ENCODE data around the gene RGS17.

DNA sequence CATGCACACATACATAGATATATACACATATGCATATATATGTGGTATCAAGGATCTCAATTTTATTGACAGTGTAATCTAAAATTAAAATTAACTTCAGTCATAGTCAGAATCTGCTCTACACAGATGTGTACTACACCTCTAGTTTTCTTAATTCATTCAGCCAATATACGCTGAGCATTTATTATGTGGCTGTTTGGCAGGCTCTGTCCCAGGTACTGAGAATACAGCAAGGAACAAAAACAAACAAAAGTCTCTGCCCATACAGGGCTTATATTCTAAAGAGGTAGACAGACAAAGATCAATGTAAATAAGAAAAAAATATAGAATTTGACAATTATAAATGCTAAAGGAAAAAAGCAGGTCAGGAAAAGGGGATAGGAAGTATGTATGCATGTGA lies 7.8 kb upstream of the RGS17 start:
- TF ChIP-seq BACH2 (CRISPR knock-in tag; IDR thresholded peaks at IDR 0.05; ENCODE audit: borderline replicate concordance): no peak
- TF ChIP-seq, protein P1, sequence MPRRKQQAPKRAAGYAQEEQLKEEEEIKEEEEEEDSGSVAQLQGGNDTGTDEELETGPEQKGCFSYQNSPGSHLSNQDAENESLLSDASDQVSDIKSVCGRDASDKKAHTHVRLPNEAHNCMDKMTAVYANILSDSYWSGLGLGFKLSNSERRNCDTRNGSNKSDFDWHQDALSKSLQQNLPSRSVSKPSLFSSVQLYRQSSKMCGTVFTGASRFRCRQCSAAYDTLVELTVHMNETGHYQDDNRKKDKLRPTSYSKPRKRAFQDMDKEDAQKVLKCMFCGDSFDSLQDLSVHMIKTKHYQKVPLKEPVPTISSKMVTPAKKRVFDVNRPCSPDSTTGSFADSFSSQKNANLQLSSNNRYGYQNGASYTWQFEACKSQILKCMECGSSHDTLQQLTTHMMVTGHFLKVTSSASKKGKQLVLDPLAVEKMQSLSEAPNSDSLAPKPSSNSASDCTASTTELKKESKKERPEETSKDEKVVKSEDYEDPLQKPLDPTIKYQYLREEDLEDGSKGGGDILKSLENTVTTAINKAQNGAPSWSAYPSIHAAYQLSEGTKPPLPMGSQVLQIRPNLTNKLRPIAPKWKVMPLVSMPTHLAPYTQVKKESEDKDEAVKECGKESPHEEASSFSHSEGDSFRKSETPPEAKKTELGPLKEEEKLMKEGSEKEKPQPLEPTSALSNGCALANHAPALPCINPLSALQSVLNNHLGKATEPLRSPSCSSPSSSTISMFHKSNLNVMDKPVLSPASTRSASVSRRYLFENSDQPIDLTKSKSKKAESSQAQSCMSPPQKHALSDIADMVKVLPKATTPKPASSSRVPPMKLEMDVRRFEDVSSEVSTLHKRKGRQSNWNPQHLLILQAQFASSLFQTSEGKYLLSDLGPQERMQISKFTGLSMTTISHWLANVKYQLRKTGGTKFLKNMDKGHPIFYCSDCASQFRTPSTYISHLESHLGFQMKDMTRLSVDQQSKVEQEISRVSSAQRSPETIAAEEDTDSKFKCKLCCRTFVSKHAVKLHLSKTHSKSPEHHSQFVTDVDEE (CRISPR knock-in tag; IDR thresholded peaks at IDR 0.05): no peak
- TF ChIP-seq, protein P2, sequence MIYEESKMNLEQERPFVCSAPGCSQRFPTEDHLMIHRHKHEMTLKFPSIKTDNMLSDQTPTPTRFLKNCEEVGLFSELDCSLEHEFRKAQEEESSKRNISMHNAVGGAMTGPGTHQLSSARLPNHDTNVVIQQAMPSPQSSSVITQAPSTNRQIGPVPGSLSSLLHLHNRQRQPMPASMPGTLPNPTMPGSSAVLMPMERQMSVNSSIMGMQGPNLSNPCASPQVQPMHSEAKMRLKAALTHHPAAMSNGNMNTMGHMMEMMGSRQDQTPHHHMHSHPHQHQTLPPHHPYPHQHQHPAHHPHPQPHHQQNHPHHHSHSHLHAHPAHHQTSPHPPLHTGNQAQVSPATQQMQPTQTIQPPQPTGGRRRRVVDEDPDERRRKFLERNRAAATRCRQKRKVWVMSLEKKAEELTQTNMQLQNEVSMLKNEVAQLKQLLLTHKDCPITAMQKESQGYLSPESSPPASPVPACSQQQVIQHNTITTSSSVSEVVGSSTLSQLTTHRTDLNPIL (CRISPR knock-in tag; IDR thresholded peaks at IDR 0.05; ENCODE audit: low read depth): no peak
- no peak for TF ChIP-seq RARB (CRISPR knock-in tag; IDR thresholded peaks at IDR 0.05)
- no peak for TF ChIP-seq TOX (CRISPR knock-in tag; IDR thresholded peaks at IDR 0.05; ENCODE audit: borderline replicate concordance)
- no peak for TF ChIP-seq ZFP30 (CRISPR knock-in tag; IDR thresholded peaks at IDR 0.05)
- no peak for TF ChIP-seq ZNF8 (CRISPR knock-in tag; IDR thresholded peaks at IDR 0.05)
- no peak for TF ChIP-seq ZNF565 (CRISPR knock-in tag; conservative IDR thresholded peaks at IDR 0.05; ENCODE audit: low read depth)
- no peak for TF ChIP-seq PPARA (CRISPR knock-in tag; IDR thresholded peaks at IDR 0.05; ENCODE audit: borderline replicate concordance)

Measured in SK-N-SH treated with all-trans-retinoic acid at 6 μM for 48 hours (cell line).